ENCODE data around the gene TMEM53. TPM values are rescaled to one million over a fixed set of nuclear protein-coding genes. Genes with fewer than 3 reads are reported as not detected.

TMEM53 gene
- polyA plus RNA-seq = 5.8 and 6.1 TPM in 2 replicates

DNA sequence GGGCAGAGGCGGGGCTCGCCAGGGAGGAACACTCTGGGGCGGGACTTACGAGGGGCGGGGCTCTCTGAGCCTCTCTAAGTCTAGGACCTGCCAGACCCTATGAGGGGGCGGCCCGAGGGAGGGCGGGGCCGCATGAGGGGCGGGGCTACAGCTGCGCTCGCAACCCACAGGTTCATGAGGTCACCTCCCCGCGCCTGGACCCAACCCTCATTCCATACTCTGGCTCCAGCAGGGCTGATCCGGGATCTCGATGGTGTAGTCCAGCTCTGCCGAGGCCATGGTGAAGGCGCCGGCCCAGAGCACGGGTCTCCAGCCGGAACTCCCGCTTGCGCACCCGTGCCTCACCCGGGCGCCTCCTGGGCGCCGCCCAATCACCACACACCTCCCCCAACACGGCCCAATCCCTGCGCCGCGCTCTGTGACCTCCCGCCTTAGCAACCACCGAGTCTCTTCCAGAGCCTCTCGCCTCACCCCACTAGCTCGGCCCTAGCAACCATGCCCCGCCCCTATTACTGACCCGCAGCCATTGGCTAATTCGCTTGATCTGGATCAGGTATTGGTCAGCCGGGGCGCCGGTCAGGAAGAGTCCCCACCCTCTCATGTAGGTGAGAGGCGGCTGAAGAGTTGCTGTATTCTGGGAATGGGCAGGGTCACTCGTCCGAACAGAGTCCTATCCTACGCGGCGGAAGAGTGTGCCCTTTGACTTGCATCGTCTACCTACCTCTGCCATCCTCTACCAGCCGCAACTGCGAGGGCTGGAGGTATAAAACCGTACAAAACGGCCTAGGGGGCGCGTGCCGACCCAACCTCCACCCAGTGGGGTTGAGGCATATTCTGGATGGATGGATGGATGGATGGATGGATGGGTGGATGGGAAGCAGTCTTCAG is at the start of gene TMEM53, which contains the start of gene ARMH1:
TSS of gene TMEM53 (minus strand) at position 369 of the 888 bp plus-strand sequence. CDS start at position 279, 90 bp downstream.
TSS of gene ARMH1 (plus strand) at position 602 of the 888 bp plus-strand sequence. CDS start 14,984 bp downstream, outside the sequence.

Other genes starting within 250 kb of the TMEM53 start
- 3.7 TPM in 1 of 2 replicates, not detected in the other for gene ARMH1, start 233 bp upstream of the TMEM53 start, polyA plus RNA-seq
- gene RNU5D-1, start 56.7 kb upstream of the TMEM53 start, polyA plus RNA-seq = not detected in 2 replicates
- not detected in 2 replicates for gene KIF2C, start 65.4 kb upstream of the TMEM53 start, polyA plus RNA-seq
- gene RPS8, start 101.1 kb upstream of the TMEM53 start, polyA plus RNA-seq = 456 and 523 TPM in 2 replicates
- gene BEST4, start 113.7 kb upstream of the TMEM53 start, polyA plus RNA-seq = 0.15 TPM in 1 of 2 replicates, not detected in the other
- 3.9 TPM in 1 of 2 replicates, not detected in the other for gene PLK3, start 125.9 kb upstream of the TMEM53 start, polyA plus RNA-seq
- gene DYNLT4, start 132.9 kb upstream of the TMEM53 start, polyA plus RNA-seq = not detected in 2 replicates
- not detected in 2 replicates for gene BTBD19, start 134.0 kb upstream of the TMEM53 start, polyA plus RNA-seq
- 0.46 and 0.76 TPM in 2 replicates for gene PTCH2, start 168.8 kb upstream of the TMEM53 start, polyA plus RNA-seq

Measured in Purkinje cell (primary cell).